Activated T-cell treated with anti-CD3 and anti-CD28 coated beads, Interleukin-2, amount 50 U/mL, for 1 hour (primary cell): ENCODE measurements around the gene SLC2A8.

Experiments
- DNase-seq: peaks from one replicate; pipeline ENCODE4 v3.0.0-alpha.2; 2020

The SLC2A8 gene

GRCh38 chr9:127382541-127382940 is 14.4 kb upstream of the SLC2A8 start:
- DNase-seq, result no peak

- no peak for DNase-seq
Observed at GRCh38 chr9:127384016-127384730, 12.8 kb upstream of the SLC2A8 start.

- no peak for DNase-seq
Observed at GRCh38 chr9:127384901-127385300, 12.1 kb upstream of the SLC2A8 start.

GRCh38 chr9:127386249-127386648 is 10.7 kb upstream of the SLC2A8 start:
- DNase-seq, result no peak

GRCh38 chr9:127386981-127387380 is 10.0 kb upstream of the SLC2A8 start:
- no peak for DNase-seq

GRCh38 chr9:127388037-127388855 is 8.7 kb upstream of the SLC2A8 start:
- DNase-seq, result peak; percentile 78

- no peak for DNase-seq
Observed at GRCh38 chr9:127388856-127389238, 8.1 kb upstream of the SLC2A8 start.

- no peak for DNase-seq
Observed at GRCh38 chr9:127389381-127390247, 7.4 kb upstream of the SLC2A8 start.

GRCh38 chr9:127390248-127390545 is 6.8 kb upstream of the SLC2A8 start:
- no peak for DNase-seq

GRCh38 chr9:127390563-127390962 is 6.4 kb upstream of the SLC2A8 start:
- no peak for DNase-seq

GRCh38 chr9:127392166-127392565 is 4.8 kb upstream of the SLC2A8 start:
- no peak for DNase-seq

GRCh38 chr9:127392976-127393375 is 4.0 kb upstream of the SLC2A8 start:
- DNase-seq, result no peak

GRCh38 chr9:127393645-127394044 is 3.3 kb upstream of the SLC2A8 start:
- no peak for DNase-seq

- no peak for DNase-seq
Observed at GRCh38 chr9:127395497-127396252, 1.3 kb upstream of the SLC2A8 start.

GRCh38 chr9:127396253-127396807 is 639 bp upstream of the SLC2A8 start:
- no peak for DNase-seq

GRCh38 chr9:127397646-127398274 is 791 bp downstream of the SLC2A8 start:
- DNase-seq, result peak; percentile 60

- DNase-seq, result no peak
Observed at GRCh38 chr9:127398275-127398647, 1.3 kb downstream of the SLC2A8 start.

- no peak for DNase-seq
Observed at GRCh38 chr9:127398715-127399400, 1.9 kb downstream of the SLC2A8 start.

GRCh38 chr9:127399736-127400269 is 2.8 kb downstream of the SLC2A8 start:
- no peak for DNase-seq

- DNase-seq, result no peak
Observed at GRCh38 chr9:127402401-127403090, 5.6 kb downstream of the SLC2A8 start.
